GM23338 (cell line): Measurements from ENCODE around the gene TCF3. TPM values are rescaled to one million over a fixed set of nuclear protein-coding genes. Genes with fewer than 3 reads are reported as not detected.

ENCODE experiments used
- ATAC-seq: fragments of 200-7000 bp; cut with Tn5 transposase; 3 replicates; pipeline ENCODE4 v1.9.1; 2020
- DNase-seq: peaks from one replicate; pipeline ENCODE4 v3.0.0-alpha.2; 2015; ENCODE audit warnings: low spot score
- H2AFZ ChIP-seq: fragments of 200-600 bp; sonication (generic); 2 replicates; pipeline ENCODE4 v1.8.0; 2016; ENCODE audit warnings: antibody characterized with exemption, mild to moderate bottlenecking, moderate library complexity
- H3F3A ChIP-seq: fragments of 200-600 bp; sonication (generic); replicated peaks from 2 replicates; pipeline ENCODE4 v1.8.0; 2017; ENCODE audit warnings: antibody characterized with exemption, mixed run types, low read depth
- H3K27ac ChIP-seq: fragments of 200-600 bp; sonication (generic); 2 replicates; pipeline ENCODE4 v1.6.1; 2016; ENCODE audit warnings: low read depth
- H3K27me3 ChIP-seq: fragments of 200-600 bp; sonication (generic); 2 replicates; pipeline ENCODE4 v1.8.0; 2016; ENCODE audit warnings: mild to moderate bottlenecking, mixed run types, moderate library complexity; ENCODE audit not compliant: insufficient read depth
- H3K36me3 ChIP-seq: fragments of 200-600 bp; sonication (generic); 2 replicates; pipeline ENCODE4 v1.8.0; 2016; ENCODE audit warnings: mild to moderate bottlenecking; ENCODE audit not compliant: insufficient read depth
- H3K4me1 ChIP-seq: fragments of 200-600 bp; sonication (generic); 2 replicates; pipeline ENCODE4 v1.8.0; 2016; ENCODE audit warnings: mild to moderate bottlenecking, moderate library complexity; ENCODE audit not compliant: insufficient read depth
- H3K4me2 ChIP-seq: fragments of 200-600 bp; sonication (generic); 2 replicates; pipeline ENCODE4 v1.7.1; 2017; ENCODE audit warnings: mixed run types
- H3K4me3 ChIP-seq: fragments of 200-600 bp; sonication (generic); 2 replicates; pipeline ENCODE4 v1.6.1; 2016; ENCODE audit warnings: mixed run types
- H3K79me2 ChIP-seq: fragments of 200-600 bp; sonication (generic); replicated peaks from 2 replicates; pipeline ENCODE4 v1.8.0; 2017; ENCODE audit warnings: mild to moderate bottlenecking; ENCODE audit not compliant: insufficient read depth
- H3K9me2 ChIP-seq: fragments of 200-600 bp; sonication (generic); 2 replicates; pipeline ENCODE4 v1.8.0; 2017; ENCODE audit not compliant: insufficient read depth
- H4K20me1 ChIP-seq: fragments of 200-600 bp; sonication (generic); replicated peaks from 2 replicates; pipeline ENCODE4 v1.8.0; 2017; ENCODE audit warnings: mild to moderate bottlenecking; ENCODE audit not compliant: insufficient read depth
- H3K27ac Mint-ChIP-seq: 2 replicates; pipeline ENCODE4 v1.8.0; 2020; ENCODE audit warnings: inconsistent platforms, mild to moderate bottlenecking, moderate library complexity, mixed read lengths
- H3K27me3 Mint-ChIP-seq: 3 replicates; pipeline ENCODE4 v1.8.0; 2022; ENCODE audit warnings: low read depth, mild to moderate bottlenecking, moderate library complexity, mixed read lengths, inconsistent platforms; ENCODE audit not compliant: insufficient read depth, poor library complexity
- H3K36me3 Mint-ChIP-seq: 3 replicates; pipeline ENCODE4 v1.8.0; 2021; ENCODE audit warnings: low read depth, mild to moderate bottlenecking, inconsistent platforms, moderate library complexity, mixed read lengths
- H3K4me1 Mint-ChIP-seq: 3 replicates; pipeline ENCODE4 v1.8.0; 2020; ENCODE audit warnings: mild to moderate bottlenecking, inconsistent platforms, mixed read lengths
- H3K4me3 Mint-ChIP-seq: 3 replicates; pipeline ENCODE4 v1.8.0; 2021; ENCODE audit warnings: moderate library complexity, mild to moderate bottlenecking, inconsistent platforms, mixed read lengths
- H3K9me3 Mint-ChIP-seq: 3 replicates; pipeline ENCODE4 v1.8.0; 2020; ENCODE audit warnings: moderate library complexity, mild to moderate bottlenecking, inconsistent platforms, mixed read lengths
- ETS1 ChIP-seq: IDR thresholded peaks from 2 replicates; pipeline ENCODE4 v1.6.1; 2016; ENCODE audit warnings: antibody characterized with exemption
- EZH2phosphoT487 ChIP-seq: fragments of 200-600 bp; sonication (generic); IDR thresholded peaks from one replicate; pipeline ENCODE4 v1.8.1; 2018; ENCODE audit warnings: antibody characterized with exemption; ENCODE audit not compliant: unreplicated experiment
- NANOG ChIP-seq: IDR thresholded peaks from 2 replicates; pipeline ENCODE4 v1.6.1; 2016; ENCODE audit warnings: antibody characterized with exemption, borderline replicate concordance
- POLR2AphosphoS5 ChIP-seq: IDR thresholded peaks from 2 replicates; pipeline ENCODE4 v1.6.1; 2016; ENCODE audit warnings: antibody characterized with exemption, low read depth
- ZNF462 ChIP-seq: fragments of 250-450 bp; sonication (Bioruptor Pico); IDR thresholded peaks from 2 replicates; pipeline ENCODE4 v1.5.0; 2020; ENCODE audit warnings: mild to moderate bottlenecking, moderate library complexity
- polyA plus RNA-seq: library from polyadenylated mRNA; unstranded; fragments of >200 nt; fragmentation: Nextera tagmentation; extraction: Ambion mirVana; gene quantifications from 2 replicates; pipeline ENCODE4 v1.2.1, GENCODE V29; 2016
- total RNA-seq: library from RNA; depleted of rRNA; stranded (reverse); fragments of >200 nt; shearing (Covaris generic); gene quantifications from 2 replicates; pipeline ENCODE4 v1.2.3, GENCODE V29; 2014

Gene TCF3
- total and polyA plus RNA-seq, 2 experiments from 2014 or later, result 166 to 383 TPM

GRCh38 chr19:1630012-1630411 is 22.4 kb downstream of the TCF3 start:
- DNase-seq, result no peak
- no peak overlapping the region for H3K4me3 Mint-ChIP-seq
- no peak for ATAC-seq
- no peaks in the 10 kb centered on the region for H3K27me3 ChIP-seq
- H3K36me3 Mint-ChIP-seq, result peaks cover 34% of the 10 kb centered on the region
- H3K36me3 ChIP-seq, result 0 out of 2 replicates have a peak, but pooled peaks cover under 1% of the 10 kb centered on the region
- peaks cover 31% of the 10 kb centered on the region for H4K20me1 ChIP-seq
- H3K27ac ChIP-seq, result no peak overlapping the region
- H3K4me3 ChIP-seq, result no peak overlapping the region
- no peaks in the 10 kb centered on the region for H3K4me1 ChIP-seq
- H3K27me3 Mint-ChIP-seq, result peaks cover 8% of the 10 kb centered on the region
- H3K4me2 ChIP-seq, result no peak overlapping the region
- H3K9me2 ChIP-seq, result no peaks in the 10 kb centered on the region
- peaks cover under 1% of the 10 kb centered on the region; the same call in 1 of the 3 replicates for H3K9me3 Mint-ChIP-seq
- TF ChIP-seq POLR2AphosphoS5 (no peak), EZH2phosphoT487 (no peak), ETS1 (no peak), ZNF462 (CRISPR knock-in tag) (no peak), NANOG (no peak)
- no peak overlapping the region for H2AFZ ChIP-seq
- peaks cover 11% of the 10 kb centered on the region for H3K79me2 ChIP-seq
- peaks cover 4% of the 10 kb centered on the region; the same call in 1 of the 2 replicates for H3F3A ChIP-seq
- no peak overlapping the region for H3K27ac Mint-ChIP-seq
- H3K4me1 Mint-ChIP-seq, result no peaks in the 10 kb centered on the region
